K562 (cell line): ENCODE measurements around the gene HOXA9. TPM values are rescaled to one million over a fixed set of nuclear protein-coding genes. Genes with fewer than 3 reads are reported as not detected.

Source experiments
- GTF2E2 ChIP-seq: fragments of 200-800 bp; sonication (Bioruptor generic); IDR thresholded peaks from 2 replicates; pipeline ENCODE4 v1.6.1; 2016; ENCODE audit warnings: missing genetic modification characterization, missing compliant biosample characterization
- JUN ChIP-seq, 2 experiments: sonication (generic) in 1 of 2; formaldehyde crosslinking in 1 of 2; IDR thresholded peaks; 2 replicates each; pipeline versions ENCODE4 v1.6.1 to v1.8.0; 2012 to 2022; ENCODE audit warnings: borderline replicate concordance in 2 of 2, mild to moderate bottlenecking in 2 of 2, improper control_type of control experiment in 1 of 2, low read depth in 1 of 2, low read length in 1 of 2, missing genetic modification reagents in 1 of 2
- SP2 ChIP-seq: IDR thresholded peaks from 2 replicates; pipeline ENCODE4 v1.6.1; 2011; ENCODE audit warnings: mild to moderate bottlenecking, low read depth, low read length, moderate library complexity; ENCODE audit not compliant: poor library complexity, severe bottlenecking; ENCODE audit errors: extremely low read depth
- ZC3H4 ChIP-seq: sonication (generic); formaldehyde crosslinking; IDR thresholded peaks from 2 replicates; pipeline ENCODE4 v1.9.0; 2021; ENCODE audit warnings: missing genetic modification reagents, borderline replicate concordance
- ZNF644 ChIP-seq: fragments of 200-800 bp; sonication (Bioruptor generic); IDR thresholded peaks from 2 replicates; pipeline ENCODE4 v1.6.1; 2016; ENCODE audit warnings: low read depth, missing genetic modification characterization, missing compliant biosample characterization
- polyA plus RNA-seq, 8 experiments: library from polyadenylated mRNA; depleted of rRNA in 4 of 8; stranded (reverse) in 5 of 8; unstranded in 3 of 8; fragments of >200 nt; fragmentation: Nextera tagmentation in 2 of 8; fragmentation: Illumina TruSeq in 1 of 8; extraction: Ambion mirVana in 2 of 8; extraction: Trizol in 1 of 8; gene quantifications; 2 replicates each; pipeline versions ENCODE4 v1.2.1 to v1.2.3, GENCODE V29; 2011 to 2014; ENCODE audit warnings: inconsistent platforms in 1 of 8, missing spikeins in 1 of 8
- total RNA-seq, 7 experiments: library from RNA; depleted of rRNA in 6 of 7; stranded (reverse); fragments of >200 nt in 6 of 7; fragmentation: Illumina TruSeq in 2 of 7; extraction: Trizol in 2 of 7; gene quantifications; 2 replicates each; pipeline versions ENCODE4 v1.2.1 to v1.2.3, GENCODE V29; 2011 to 2021; ENCODE audit warnings: low replicate concordance in 1 of 7
- TF ChIP-seq, protein P1 (sequence below), 2 experiments: fragments of 450-650 bp; IDR thresholded peaks; 2 replicates each; pipeline ENCODE4 v1.6.1; 2016; ENCODE audit warnings: mild to moderate bottlenecking in 2 of 2, borderline replicate concordance in 1 of 2, low read depth in 1 of 2, moderate library complexity in 1 of 2

Gene HOXA9
- total and polyA plus RNA-seq, 9 of the 15 experiments (the other 6 are each of a cell fraction or from before 2014, with no cell fraction given) = not detected

DNA sequence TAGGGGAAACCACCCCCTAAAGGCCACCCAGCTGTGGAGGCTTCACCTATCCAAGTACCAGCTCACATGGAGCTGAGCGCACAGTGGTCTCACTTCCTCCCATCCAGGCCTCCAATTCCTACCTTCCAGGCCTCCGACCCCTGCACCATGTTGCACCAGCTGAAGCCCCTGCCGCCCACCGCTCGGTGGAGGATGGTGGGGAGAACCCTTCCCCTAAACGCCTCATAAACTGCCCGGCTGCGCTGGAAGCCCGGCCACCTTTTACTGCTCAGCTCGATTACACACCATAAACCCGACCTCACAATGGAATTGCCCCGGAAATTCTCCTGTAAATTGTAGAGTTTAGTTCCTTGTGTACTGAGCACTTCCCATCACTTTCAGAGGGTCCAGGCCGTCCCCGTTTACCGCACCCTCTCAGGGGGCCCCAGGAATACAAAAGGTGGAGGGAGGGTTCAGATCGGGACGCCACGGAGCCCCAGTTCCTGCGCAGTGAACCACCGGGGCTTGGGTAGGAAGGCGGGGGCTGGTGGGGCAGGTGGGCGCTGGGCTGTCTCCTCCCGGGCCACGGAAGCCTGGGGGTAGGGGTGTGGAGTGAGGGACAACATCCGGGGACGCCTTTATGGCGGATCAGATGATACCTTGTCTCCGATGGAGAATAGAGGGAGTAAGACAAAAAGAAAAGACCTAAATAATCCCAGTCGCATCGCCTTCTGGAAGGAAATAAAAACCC lies 7.5 kb downstream of the HOXA9 start (continued):
- TF ChIP-seq, protein P1, sequence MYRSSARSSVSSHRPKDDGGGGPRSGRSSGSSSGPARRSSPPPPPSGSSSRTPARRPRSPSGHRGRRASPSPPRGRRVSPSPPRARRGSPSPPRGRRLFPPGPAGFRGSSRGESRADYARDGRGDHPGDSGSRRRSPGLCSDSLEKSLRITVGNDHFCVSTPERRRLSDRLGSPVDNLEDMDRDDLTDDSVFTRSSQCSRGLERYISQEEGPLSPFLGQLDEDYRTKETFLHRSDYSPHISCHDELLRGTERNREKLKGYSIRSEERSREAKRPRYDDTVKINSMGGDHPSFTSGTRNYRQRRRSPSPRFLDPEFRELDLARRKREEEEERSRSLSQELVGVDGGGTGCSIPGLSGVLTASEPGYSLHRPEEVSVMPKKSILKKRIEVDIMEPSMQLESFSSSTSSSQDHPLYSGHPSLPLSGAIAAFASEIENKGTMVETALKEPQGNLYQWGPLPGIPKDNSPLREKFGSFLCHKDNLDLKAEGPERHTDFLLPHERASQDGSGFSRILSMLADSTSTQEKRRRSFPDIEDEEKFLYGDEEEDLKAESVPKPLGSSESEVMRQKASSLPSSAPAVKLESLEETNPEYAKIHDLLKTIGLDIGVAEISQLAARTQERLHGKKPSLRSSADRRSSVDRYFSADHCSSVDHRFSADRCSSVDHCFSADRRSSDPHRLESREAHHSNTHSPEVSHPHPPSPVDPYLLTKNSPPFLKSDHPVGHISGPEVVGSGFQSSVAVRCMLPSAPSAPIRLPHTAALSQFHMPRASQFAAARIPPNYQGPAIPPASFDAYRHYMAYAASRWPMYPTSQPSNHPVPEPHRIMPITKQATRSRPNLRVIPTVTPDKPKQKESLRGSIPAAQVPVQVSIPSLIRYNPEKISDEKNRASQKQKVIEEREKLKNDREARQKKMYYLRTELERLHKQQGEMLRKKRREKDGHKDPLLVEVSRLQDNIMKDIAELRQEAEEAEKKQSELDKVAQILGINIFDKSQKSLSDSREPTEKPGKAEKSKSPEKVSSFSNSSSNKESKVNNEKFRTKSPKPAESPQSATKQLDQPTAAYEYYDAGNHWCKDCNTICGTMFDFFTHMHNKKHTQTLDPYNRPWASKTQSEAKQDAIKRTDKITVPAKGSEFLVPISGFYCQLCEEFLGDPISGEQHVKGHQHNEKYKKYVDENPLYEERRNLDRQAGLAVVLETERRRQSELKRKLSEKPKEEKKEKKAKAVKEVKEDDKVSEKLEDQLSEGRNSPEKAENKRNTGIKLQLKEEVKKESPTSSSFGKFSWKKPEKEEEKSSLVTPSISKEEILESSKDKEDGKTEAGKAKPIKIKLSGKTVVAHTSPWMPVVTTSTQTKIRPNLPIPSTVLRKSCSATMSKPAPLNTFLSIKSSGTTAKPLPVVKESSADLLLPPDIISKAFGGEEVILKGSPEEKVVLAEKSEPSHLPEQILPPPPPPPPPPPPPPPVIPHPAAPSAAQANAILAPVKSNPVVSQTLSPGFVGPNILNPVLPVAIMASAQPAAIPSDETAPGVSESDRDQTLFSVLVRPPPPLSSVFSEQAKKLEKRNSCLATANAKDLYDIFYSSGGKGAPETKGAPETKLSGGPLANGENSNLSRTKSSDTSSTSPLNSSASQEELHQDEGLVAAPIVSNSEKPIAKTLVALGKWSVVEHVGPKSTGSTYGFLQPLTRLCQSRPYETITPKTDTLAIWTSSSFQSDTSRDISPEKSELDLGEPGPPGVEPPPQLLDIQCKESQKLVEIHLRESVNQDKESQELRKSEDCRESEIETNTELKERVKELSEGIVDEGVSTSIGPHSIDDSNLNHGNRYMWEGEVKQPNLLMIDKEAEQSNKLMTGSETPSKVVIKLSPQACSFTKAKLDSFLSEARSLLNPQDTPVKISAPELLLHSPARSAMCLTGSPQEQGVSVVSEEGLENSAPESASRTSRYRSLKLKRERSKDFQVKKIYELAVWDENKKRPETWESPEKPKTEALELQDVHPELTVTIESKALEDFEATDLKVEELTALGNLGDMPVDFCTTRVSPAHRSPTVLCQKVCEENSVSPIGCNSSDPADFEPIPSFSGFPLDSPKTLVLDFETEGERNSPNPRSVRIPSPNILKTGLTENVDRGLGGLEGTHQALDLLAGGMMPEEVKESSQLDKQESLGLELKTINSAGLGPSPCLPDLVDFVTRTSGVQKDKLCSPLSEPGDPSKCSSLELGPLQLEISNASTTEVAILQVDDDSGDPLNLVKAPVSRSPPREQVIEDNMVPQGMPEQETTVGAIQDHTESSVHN (IDR thresholded peaks at IDR 0.05; ENCODE audit: borderline replicate concordance in 1 of 2, low read depth in 1 of 2) = no peak
- TF ChIP-seq SP2 (no peak), ZC3H4 (CRISPR knock-in tag) (no peak), JUN (IDR thresholded peaks at IDR 0.05; ENCODE audit: borderline replicate concordance, low read depth, low read length) (no peak), JUN (CRISPR knock-in tag; IDR thresholded peaks at IDR 0.05; ENCODE audit: borderline replicate concordance) (no peak), GTF2E2 (no peak), ZNF644 (tag) (no peak)
- TF ChIP-seq, all 486 proteins: peak for 0
